ENCODE data around the gene FARS2.

DNA sequence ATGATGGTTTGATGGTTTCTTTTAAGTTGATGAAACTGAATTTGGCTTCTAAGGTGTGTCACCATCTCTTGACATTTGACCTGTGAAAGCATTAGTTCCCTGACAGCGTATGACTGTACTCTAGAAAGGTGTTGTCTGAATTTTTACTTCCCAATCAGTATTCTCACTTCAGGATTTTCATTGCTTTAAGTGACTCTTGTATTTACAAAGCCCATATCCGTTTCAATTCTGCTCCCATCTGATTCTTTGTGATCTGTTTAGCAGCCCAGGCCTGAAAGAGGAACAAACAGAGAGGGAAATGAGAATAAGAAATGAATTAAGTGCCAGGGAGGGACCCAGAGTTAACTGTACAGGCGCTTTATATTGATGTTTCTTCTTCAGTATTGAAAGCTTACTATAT is 73.7 kb downstream of the FARS2 start:
- TF ChIP-seq GATA2 (IDR thresholded peaks at IDR 0.05; ENCODE audit: low read depth, low read length) (no peak), GATA3 (IDR thresholded peaks at IDR 0.05; ENCODE audit: low read depth, low read length) (no peak)
